Measurements from ENCODE around the gene UTS2R.
A peak's percentile ranks its signal among the peaks of the same experiment; 100 is the strongest.

Gene UTS2R

DNA sequence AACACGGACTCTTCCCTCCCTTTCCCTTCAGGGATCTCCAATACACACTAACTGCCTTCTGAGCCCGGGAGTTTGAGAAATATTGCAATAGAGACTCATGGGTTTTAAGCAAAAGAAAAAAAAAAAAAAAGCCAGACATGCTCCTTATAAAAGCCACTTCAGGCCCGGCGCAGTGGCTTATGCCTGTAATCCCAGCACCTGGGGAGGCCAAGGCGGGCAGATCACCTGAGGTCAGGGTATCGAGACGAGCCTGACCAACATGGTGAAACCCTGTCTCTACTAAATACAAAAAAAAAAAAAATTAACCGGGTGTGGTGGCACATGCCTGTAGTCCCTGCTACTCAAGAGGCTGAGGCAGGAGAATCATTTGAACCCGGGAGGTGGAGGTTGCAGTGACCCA is 44.2 kb downstream of the UTS2R start:
- no peak overlapping the region for H3K27ac Mint-ChIP-seq
- no peaks in the 10 kb centered on the region for H3K27me3 Mint-ChIP-seq
- peaks cover 9% of the 10 kb centered on the region for H3K36me3 Mint-ChIP-seq
- DNase-seq (ENCODE audit: low spot score in 2 of 2) (no peak), ATAC-seq (ENCODE audit: low read depth) (no peak)
- H3K9me3 Mint-ChIP-seq: no peaks in the 10 kb centered on the region
- peaks cover 9% of the 10 kb centered on the region for H3K4me1 Mint-ChIP-seq
- no peak overlapping the region for H3K4me3 Mint-ChIP-seq

DNA sequence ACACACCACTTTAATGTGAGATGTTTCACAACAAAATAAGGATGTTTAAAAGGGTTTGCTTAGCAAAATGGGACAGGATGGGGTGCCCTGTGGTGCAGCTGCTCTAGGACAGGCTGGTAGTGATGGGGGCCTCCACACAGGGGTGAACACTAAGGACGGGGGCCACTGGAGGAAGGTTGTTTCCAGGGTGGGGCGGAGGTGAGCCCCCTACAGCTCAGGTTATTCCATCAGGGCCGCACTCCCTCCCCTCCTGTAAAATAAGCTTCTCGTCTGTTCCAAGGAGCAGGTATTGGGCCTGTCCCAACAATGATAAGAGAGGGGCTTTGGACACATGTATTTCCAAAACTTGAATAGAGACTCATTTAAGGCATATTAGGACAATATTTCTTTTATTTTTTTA is 44.7 kb downstream of the UTS2R start:
- no peaks in the 10 kb centered on the region for H3K9me3 Mint-ChIP-seq
- peaks cover 14% of the 10 kb centered on the region for H3K36me3 Mint-ChIP-seq
- no peak for ATAC-seq (ENCODE audit: low read depth)
- H3K4me1 Mint-ChIP-seq: peaks cover 9% of the 10 kb centered on the region
- no peak for DNase-seq (ENCODE audit: low spot score in 2 of 2)
- no peak overlapping the region for H3K27ac Mint-ChIP-seq
- H3K4me3 Mint-ChIP-seq: no peak overlapping the region
- H3K27me3 Mint-ChIP-seq: no peaks in the 10 kb centered on the region

DNA sequence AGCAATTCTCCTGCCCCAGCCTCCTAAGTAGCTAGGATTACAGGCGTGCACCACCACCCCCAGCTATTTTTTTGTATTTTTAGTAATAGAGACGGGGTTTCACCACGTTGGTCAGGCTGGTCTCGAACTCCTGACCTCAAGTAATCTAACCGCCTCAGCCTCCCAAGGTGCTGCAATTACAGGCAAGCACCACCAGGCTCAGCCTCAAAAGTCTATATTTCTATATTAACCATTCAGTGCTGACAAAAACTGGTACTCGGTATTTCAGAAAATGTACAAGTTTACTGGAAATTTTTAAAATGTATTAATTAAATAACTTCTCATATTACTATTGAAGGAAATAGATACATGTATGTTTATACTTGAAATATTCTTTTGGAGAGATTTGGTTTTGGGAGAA is 45.2 kb downstream of the UTS2R start:
- no peak for ATAC-seq (ENCODE audit: low read depth)
- H3K27me3 Mint-ChIP-seq: no peaks in the 10 kb centered on the region
- H3K36me3 Mint-ChIP-seq: peaks cover 17% of the 10 kb centered on the region
- DNase-seq (ENCODE audit: low spot score in 2 of 2): no peak
- H3K27ac Mint-ChIP-seq: no peak overlapping the region
- H3K4me3 Mint-ChIP-seq: no peak overlapping the region
- H3K4me1 Mint-ChIP-seq: peaks cover 9% of the 10 kb centered on the region
- no peaks in the 10 kb centered on the region for H3K9me3 Mint-ChIP-seq

DNA sequence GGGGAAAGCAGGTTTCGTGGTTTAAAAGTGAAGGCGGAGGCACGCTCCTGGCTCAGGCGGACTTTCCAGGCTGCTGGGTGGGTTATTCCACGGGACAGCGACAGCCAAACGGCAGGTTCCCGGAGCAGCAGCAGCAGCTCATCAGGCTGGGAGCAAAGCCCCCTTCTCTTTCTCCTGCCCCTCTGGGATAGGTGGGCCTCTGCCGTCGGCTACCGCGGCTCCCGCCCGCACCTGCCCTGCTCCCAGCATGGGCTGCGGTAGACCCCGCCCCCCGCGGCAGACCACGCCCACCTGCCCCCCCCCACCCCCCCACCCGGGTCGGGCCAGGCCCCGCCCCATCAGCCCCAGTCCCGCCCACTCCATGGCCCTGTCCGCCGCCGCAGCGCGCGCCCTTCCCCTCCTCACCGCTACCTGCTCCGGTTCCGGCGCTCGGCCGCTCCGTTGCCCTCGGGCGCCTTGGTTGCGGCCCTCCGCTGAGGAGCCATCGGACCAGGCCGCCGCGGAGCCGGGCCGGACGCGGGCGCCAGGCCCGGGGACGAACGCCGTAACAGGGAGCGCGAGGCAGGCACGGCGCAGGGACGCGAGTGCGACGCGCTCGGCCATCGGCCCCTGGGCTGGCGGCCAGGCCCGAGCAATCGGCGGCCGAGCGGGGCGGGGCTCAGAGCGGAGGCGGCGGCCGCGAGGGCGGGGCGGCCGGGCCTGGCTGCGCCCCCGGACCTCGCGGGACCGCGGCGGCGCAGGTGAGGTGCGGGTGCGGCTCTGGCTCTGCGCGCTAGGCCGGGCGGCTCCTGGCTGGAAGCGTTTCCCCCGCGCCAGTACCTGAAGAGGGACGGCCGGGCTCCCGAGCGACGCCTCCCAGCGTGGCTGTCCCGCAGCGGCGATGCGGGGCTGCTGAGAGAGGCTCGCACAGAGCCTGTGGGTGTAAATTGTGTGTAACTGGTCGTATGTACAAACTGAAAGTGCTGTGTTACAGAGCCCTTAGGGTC is 46.7 kb downstream of the UTS2R start, which contains the start of the genes HEXD and OGFOD3:
HEXD (plus strand) TSS at position 347 of the 986 bp plus-strand sequence. CDS start 1,453 bp downstream, outside the sequence.
OGFOD3 (minus strand) TSS at position 586 of the 986 bp plus-strand sequence; CDS start at position 485, 101 bp downstream.
- Mint-ChIP-seq H3K4me1 (peaks cover 12% of the 10 kb centered on the region), H3K36me3 (peaks cover 24% of the 10 kb centered on the region), H3K4me3 (peak within 1 kb of the TSS; percentile 80), H3K27me3 (no peaks in the 10 kb centered on the region), H3K27ac (peak within 1 kb of the TSS; percentile 11), H3K9me3 (peaks cover 2% of the 10 kb centered on the region)
- ATAC-seq (ENCODE audit: low read depth): peak; percentile 84
- peak; percentile 90 to 94 for DNase-seq (ENCODE audit: low spot score in 2 of 2)

DNA sequence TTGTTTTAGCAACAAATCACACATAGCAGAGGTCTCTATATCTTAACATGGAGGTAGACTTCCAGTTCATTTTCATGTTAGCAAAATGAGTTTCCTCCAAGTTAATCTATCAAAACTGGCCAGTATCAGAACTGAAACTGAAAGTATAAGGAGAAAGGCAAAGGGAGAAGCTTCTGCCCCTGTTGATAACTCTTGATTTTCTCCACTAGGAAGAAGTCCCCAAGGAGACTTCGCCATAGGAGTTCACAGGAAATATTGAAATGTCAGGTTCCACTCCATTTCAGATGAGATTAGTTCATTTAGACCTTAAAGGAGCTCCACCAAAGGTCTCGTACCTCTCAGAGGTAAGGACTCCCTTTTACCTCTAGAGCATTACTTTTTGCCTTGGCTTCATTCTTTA is 48.0 kb downstream of the UTS2R start:
- Mint-ChIP-seq H3K27me3 (no peaks in the 10 kb centered on the region), H3K36me3 (peaks cover 25% of the 10 kb centered on the region), H3K27ac (peak overlapping the region; percentile 11), H3K9me3 (peaks cover 2% of the 10 kb centered on the region), H3K4me3 (peak overlapping the region; percentile 80), H3K4me1 (peaks cover 10% of the 10 kb centered on the region)
- ATAC-seq (ENCODE audit: low read depth) (no peak), DNase-seq (ENCODE audit: low spot score in 2 of 2) (no peak)

DNA sequence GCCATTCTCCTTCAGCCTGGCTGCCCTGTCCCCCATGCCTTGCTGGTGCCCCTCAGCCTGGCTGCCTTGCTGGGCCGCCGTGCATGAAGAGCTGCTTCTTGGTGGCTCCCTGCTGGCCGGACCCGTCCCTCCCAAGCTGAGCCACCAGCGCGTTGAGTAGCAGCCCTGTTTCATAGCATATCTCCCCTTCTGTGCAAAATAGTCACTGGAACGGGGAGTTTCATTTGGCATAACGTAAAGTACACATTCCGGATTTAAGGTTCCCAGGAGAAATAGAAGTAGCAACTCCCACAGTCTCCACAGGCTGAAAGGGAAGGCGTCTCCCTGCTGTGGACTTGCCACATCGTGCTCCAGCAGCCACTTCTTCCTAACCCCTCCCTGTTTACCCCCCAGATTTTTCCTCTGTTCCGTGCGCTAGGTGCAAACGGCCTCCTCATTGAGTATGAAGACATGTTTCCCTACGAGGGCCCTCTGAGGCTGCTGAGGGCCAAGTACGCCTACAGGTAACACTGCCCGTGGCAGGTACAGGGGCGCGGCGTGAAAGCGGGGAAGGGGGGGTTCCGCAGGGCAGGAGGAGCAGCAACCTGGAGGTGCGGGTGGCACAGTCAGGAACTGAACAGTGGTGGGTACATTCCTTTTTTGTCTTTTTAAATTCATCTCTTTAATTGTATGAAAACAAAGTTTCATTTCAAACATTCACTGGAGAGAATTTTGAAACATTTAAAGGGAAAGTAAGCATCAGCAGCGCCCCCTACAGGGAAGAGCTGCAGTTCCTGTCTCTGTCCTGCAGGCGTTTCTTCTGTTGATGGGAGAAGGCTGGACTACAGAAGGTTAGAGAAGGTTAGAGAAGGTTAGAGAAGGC is 52.7 kb downstream of the UTS2R start:
- Mint-ChIP-seq H3K4me1 (peaks cover 16% of the 10 kb centered on the region), H3K36me3 (peaks cover 37% of the 10 kb centered on the region), H3K4me3 (no peak overlapping the region), H3K27me3 (no peaks in the 10 kb centered on the region), H3K27ac (no peak overlapping the region), H3K9me3 (peaks cover 2% of the 10 kb centered on the region)
- DNase-seq (ENCODE audit: low spot score in 2 of 2): peak in 1 of 2 donors; percentile 38
- peak; percentile 48 for ATAC-seq (ENCODE audit: low read depth)

DNA sequence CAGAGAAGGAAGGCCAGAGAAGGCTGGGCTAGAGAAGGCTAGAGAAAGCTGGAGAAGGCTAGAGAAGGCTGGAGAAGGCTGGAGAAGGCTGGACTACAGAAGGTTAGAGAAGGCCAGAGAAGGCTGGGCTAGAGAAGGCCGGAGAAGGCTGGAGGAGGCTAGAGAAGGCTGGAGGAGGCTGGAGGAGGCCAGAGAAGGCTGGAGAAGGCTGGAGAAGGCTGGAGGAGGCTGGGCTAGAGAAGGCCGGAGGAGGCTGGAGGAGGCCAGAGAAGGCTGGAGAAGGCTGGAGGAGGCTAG is 53.2 kb downstream of the UTS2R start:
- ATAC-seq (ENCODE audit: low read depth) (no peak), DNase-seq (ENCODE audit: low spot score in 2 of 2) (no peak)
- Mint-ChIP-seq H3K4me3 (no peak overlapping the region), H3K27ac (no peak overlapping the region), H3K9me3 (peaks cover 2% of the 10 kb centered on the region), H3K36me3 (peaks cover 41% of the 10 kb centered on the region), H3K4me1 (peaks cover 19% of the 10 kb centered on the region), H3K27me3 (no peaks in the 10 kb centered on the region)

All from memory B cell (primary cell).